GM18526 (cell line): ENCODE measurements around the gene RCOR1.

Experiments
- POLR2A ChIP-seq: IDR thresholded peaks from 3 replicates; pipeline ENCODE4 v1.6.1; 2011; ENCODE audit not compliant: insufficient read length; ENCODE audit errors: extremely low read depth

RCOR1 gene

GRCh38 chr14:102752239-102752847 is 159.9 kb downstream of the RCOR1 start:
- TF ChIP-seq POLR2A, result no peak

DNA sequence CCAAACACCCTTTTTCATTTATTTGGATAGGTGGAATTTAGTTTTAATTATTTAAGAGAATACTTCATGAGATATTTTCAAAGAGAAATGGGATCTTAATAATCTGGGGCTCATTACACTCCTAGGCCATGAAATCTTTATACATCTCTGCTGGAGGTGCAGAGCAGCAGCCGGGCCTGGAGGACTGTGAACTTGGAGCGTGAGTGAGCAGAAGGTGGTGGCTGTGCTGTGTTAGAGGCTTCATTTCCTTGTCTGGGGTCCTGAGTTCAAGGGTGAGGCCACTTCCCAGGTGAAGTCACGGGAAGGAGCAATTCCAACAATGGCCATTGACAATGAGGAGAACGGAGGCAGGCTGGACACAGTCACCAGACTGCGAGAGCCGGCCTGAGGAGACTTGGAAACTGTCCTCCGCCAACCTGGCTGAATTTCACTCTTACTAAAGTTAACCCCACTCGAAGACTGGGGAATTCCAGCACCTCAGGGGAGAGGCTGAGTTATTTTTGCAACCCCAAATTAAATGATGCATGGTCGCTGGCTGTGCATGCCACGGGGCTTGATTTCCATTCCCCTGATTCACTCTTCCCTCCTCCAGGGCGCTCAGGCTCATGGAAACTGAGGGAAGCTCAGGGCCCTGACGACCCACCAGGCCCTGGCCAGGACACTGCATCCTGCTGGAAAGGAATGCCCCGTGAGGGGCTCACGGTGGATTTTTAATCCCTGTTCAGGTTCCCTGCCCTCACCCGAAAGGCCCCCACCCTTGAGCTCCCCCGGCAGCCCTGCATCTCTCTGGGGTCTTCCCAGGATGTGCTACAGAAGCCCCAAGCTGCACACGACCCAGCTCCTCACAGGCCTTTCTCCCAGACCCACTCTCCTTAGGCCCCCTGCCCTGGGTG is 162.2 kb downstream of the RCOR1 start:
- TF ChIP-seq POLR2A, result peak; percentile 8

DNA sequence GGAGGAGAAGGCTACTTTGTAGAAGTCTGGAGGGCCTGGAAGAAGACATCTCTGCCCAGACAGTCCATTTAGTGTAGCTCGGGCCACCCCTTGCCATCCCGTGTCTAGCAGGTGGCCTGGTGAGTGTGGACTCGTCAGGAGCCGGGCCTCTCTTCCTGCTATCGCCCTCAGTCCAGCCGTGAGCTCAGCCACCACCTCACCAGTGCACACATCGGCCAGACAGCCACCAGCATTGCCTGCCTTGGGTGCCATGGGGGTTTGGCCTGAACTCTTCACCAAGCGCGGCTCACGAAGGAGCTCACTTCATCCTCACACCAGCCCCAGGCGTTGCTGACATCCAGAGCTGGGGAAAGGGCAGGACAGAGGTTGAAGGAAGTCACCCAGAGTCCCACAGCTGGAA is 165.2 kb downstream of the RCOR1 start:
- no peak for TF ChIP-seq POLR2A

DNA sequence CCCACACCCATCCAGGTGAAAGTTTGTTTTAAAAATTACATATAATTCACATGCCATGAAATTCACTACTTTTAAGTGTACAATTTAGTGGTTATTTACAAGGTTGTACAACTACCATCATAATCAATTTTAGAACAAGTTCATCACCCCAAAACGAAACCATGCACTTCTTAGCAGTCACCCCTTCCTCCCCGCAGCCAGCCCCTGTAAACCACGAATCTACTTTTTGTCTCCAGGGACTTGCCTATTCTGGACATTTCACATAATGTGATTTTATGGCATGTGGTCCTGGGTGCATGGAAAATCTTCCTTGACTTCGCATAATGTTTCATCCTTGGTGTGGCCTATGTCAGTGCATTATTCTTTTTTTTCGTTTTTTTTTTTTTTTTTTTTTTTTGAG is 165.6 kb downstream of the RCOR1 start:
- TF ChIP-seq POLR2A, result no peak

DNA sequence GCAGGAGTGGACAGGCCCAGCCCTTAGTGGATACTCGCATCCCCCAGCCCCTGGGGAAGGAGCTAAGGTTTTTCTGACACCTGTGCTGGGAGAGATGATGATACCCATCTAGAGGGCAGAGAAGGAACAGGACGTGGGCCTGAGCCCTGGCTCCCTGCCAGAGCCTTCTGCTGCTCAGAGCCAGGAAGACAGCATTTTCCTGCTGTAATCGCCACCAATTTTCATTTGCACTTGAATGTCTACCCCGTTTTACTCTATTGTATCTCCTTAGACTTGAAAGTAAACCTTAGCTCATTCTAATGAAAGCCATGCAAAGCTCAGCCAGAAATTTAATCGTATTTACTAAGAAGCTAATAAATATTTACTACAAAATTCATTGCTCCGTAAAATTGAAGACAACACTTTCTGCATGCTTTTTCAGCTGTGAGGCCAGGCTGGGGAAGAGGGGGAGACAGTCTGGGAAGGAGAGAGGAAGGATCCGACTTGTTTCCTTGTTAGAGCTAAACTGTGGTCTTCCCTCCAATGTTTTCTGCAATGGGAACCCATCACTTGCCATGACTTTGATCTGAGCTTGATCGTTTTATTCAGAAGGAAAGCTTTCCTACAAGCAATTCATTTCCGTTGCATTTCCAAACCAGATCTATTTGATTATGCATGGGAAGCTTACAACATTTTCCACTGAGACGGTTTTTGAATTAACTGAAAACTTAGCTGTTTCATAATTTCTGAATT is 167.2 kb downstream of the RCOR1 start:
- no peak for TF ChIP-seq POLR2A

DNA sequence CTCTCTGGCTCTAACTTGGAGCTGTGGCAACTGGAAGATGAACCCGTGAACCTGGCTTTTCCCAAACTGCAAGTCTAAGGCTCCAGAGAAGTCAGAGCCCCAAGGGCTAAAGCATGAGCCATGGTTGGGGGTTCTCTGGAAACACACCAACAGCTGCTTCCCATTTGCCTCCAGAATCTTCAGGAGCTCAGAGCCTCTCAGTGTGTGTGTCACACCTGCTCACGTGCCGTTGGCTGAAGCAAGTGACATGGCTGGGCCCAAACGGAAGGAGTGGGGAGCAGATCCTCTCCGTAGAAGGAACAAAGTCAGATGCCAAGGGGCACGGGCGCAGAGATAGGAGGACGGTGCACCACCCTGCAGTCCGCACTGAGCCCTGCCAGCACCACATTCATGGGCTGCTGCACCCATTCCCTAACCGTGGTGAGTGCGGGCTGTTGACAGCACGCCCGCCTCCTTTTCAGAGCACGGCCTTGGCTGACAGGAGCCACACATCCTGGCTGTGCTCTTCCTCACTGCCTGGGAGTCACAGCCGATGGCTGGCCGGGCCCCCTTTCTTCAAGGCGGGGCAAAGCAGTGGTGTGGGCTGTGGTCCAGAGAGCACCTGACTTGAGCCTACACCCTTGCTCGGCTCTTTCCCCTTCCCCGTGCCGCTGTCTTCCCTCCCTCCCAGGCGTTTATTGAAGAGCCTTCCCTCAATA is 168.2 kb downstream of the RCOR1 start:
- TF ChIP-seq POLR2A, result no peak

GRCh38 chr14:102761206-102761605 is 168.8 kb downstream of the RCOR1 start:
- no peak for TF ChIP-seq POLR2A

- no peak for TF ChIP-seq POLR2A
These were observed 171.8 kb downstream of the RCOR1 start for GRCh38 chr14:102764220-102764671.

DNA sequence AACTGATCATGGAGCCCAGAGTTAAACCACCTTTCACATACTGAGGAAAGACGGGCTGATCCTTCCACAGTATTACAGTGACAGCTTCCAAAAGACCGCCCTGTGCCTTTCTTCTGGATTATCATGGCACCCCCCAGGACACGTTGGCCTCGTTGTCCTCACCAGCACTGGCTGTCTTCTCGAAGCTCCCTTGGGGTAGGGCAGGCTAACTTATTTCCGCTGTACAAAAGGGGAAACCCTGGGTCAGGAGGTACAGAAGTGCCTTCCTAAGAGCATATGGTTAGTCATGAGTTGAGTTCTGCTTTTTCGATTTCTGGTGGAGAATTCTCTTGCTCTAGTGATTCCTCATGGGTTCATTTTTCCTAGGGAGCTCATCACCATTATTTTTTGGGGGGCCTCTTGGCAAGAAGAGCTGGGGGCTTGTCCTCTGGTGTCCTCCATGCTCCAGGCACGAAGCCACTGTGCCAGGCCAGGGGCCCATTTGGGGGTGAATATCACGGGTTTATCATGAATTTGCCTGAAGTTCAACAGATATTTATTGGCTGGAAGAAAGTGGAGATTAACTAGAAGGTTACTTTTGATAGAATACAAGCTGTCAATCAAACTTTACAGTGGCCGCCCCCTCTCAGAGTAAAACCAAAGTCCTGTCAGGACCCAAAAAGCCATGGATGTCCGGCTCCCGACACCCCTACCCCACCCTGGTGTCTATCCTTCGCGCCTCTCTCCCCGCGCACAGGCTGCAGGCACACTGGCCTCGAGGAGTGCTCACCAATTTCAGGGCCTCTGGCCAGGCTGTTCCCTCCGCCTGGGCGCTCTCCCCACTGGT is 176.0 kb downstream of the RCOR1 start:
- TF ChIP-seq POLR2A, result no peak

GRCh38 chr14:102769049-102769327 is 176.5 kb downstream of the RCOR1 start:
- no peak for TF ChIP-seq POLR2A

DNA sequence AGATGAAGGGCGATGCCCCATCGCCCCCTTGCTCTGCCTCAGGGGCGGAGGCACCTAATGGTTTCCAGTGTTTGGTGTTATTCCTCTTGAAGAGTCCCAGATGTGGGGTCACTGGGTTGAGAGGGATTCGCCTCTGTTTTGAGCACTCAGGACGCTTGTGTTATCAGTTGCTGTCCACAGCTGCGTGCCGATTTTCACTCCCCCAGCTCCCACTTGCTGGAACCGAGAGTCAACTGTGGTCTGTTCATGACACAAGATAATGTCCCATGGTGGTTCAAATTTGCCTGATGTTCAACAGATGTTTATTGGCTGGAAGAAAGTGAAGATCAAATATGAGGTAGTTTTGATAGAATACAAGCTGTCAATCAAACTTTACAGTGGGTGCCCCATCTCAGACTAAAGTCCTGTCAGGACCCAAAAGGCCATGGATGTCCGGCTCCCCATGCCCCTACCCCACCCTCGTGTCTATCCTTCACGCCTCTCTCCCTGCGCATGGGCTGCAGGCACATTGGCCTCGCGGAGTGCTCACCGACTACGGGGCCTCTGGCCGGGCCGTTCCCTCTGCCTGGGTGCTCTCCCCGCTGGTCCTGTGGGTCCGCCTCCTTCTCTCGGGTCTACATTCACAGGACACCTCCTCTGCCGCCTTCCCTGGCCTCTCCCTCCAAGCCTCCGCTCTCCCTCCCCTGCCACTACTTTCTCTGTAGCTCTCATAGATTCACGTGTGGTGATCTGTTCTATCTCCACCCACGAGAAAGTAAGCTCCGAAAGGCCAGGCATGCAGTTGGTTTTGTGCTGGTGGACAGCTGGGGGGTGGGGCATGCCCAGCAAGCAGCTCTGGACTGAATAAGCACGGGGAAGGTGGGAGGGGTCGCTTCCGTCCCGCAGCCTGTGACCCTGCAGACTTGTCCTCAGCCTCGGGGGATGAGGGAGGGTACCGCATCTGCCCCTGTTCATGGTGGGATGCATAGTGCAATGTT is 178.0 kb downstream of the RCOR1 start:
- TF ChIP-seq POLR2A, result no peak

- TF ChIP-seq POLR2A, result no peak
These were observed 178.7 kb downstream of the RCOR1 start for GRCh38 chr14:102771144-102771543.

- no peak for TF ChIP-seq POLR2A
These were observed 180.5 kb downstream of the RCOR1 start for GRCh38 chr14:102772781-102773570.
